Measurements from ENCODE around the gene CRYBA4. TPM values are rescaled to one million over a fixed set of nuclear protein-coding genes. Genes with fewer than 3 reads are reported as not detected.
A peak's percentile ranks its signal among the peaks of the same experiment; 100 is the strongest.

The CRYBA4 gene
- total RNA-seq, 1 donor from 2014 or later, result not detected

- DNase-seq (ENCODE audit: low spot score) (no peak), ATAC-seq (no peak)
Observed at GRCh38 chr22:26620197-26620596, 1.6 kb upstream of the CRYBA4 start.

GRCh38 chr22:26623984-26624383 lies 2.2 kb downstream of the CRYBA4 start:
- DNase-seq (ENCODE audit: low spot score), result no peak
- ATAC-seq, result no peak

GRCh38 chr22:26624803-26625202 lies 3.0 kb downstream of the CRYBA4 start:
- DNase-seq (ENCODE audit: low spot score) (no peak), ATAC-seq (no peak)

- ATAC-seq (no peak), DNase-seq (ENCODE audit: low spot score) (no peak)
Observed at GRCh38 chr22:26629988-26630761, 8.4 kb downstream of the CRYBA4 start.

GRCh38 chr22:26631282-26631681 lies 9.5 kb downstream of the CRYBA4 start:
- DNase-seq (ENCODE audit: low spot score) (no peak), ATAC-seq (no peak)

GRCh38 chr22:26632422-26633155 lies 10.8 kb downstream of the CRYBA4 start:
- ATAC-seq (peak; percentile 41), DNase-seq (ENCODE audit: low spot score) (no peak)

GRCh38 chr22:26634189-26634588 lies 12.4 kb downstream of the CRYBA4 start:
- DNase-seq (ENCODE audit: low spot score) (no peak), ATAC-seq (no peak)

- DNase-seq (ENCODE audit: low spot score), result no peak
- no peak for ATAC-seq
Observed at GRCh38 chr22:26635117-26635516, 13.4 kb downstream of the CRYBA4 start.

- ATAC-seq (no peak), DNase-seq (ENCODE audit: low spot score) (no peak)
Observed at GRCh38 chr22:26636296-26636695, 14.5 kb downstream of the CRYBA4 start.

- DNase-seq (ENCODE audit: low spot score) (no peak), ATAC-seq (no peak)
Observed at GRCh38 chr22:26642465-26643417, 21.0 kb downstream of the CRYBA4 start.

- DNase-seq (ENCODE audit: low spot score) (no peak), ATAC-seq (no peak)
Observed at GRCh38 chr22:26643418-26644100, 21.8 kb downstream of the CRYBA4 start.

- ATAC-seq (no peak), DNase-seq (ENCODE audit: low spot score) (no peak)
Observed at GRCh38 chr22:26646158-26646557, 24.4 kb downstream of the CRYBA4 start.

- ATAC-seq (no peak), DNase-seq (ENCODE audit: low spot score) (no peak)
Observed at GRCh38 chr22:26648011-26648497, 26.3 kb downstream of the CRYBA4 start.

- no peak for ATAC-seq
Observed at GRCh38 chr22:26648528-26649388, 27.0 kb downstream of the CRYBA4 start.

GRCh38 chr22:26650722-26651421 lies 29.1 kb downstream of the CRYBA4 start:
- DNase-seq (ENCODE audit: low spot score) (no peak), ATAC-seq (no peak)

More at GRCh38 chr22:26648528-26649388, 27.0 kb downstream of the CRYBA4 start:
- no peak for DNase-seq (ENCODE audit: low spot score)

- no peak for ATAC-seq
- DNase-seq (ENCODE audit: low spot score), result no peak
Observed at GRCh38 chr22:26651815-26652214, 30.1 kb downstream of the CRYBA4 start.

- DNase-seq (ENCODE audit: low spot score), result no peak
Observed at GRCh38 chr22:26656891-26657851, 35.4 kb downstream of the CRYBA4 start, which contains the start of gene MIAT. Gene MIAT (plus strand): TSS chr22:26657588.

GRCh38 chr22:26658161-26658560 lies 36.4 kb downstream of the CRYBA4 start:
- no peak for DNase-seq (ENCODE audit: low spot score)
- ATAC-seq, result no peak

More at GRCh38 chr22:26656891-26657851, 35.4 kb downstream of the CRYBA4 start, which contains the start of gene MIAT:
- no peak for ATAC-seq
